SK-N-MC (cell line): ENCODE data around the gene CHST15.

Source experiments
- DNase-seq: peaks from one replicate; pipeline ENCODE4 v3.0.0-alpha.2; 2011; ENCODE audit warnings: low read depth, low spot score
- H3K27ac ChIP-seq: fragments of 200-600 bp; sonication (generic); 2 replicates; pipeline ENCODE4 v1.5.1; 2016; ENCODE audit warnings: mixed run types
- H3K36me3 ChIP-seq: fragments of 200-600 bp; sonication (generic); 2 replicates; pipeline ENCODE4 v1.6.1; 2017; ENCODE audit warnings: antibody characterized with exemption, low read length, mixed read lengths; ENCODE audit not compliant: insufficient read depth
- H3K4me3 ChIP-seq: fragments of 200-600 bp; sonication (generic); 2 replicates; pipeline ENCODE4 v1.5.1; 2016
- H3K9ac ChIP-seq: fragments of 200-600 bp; sonication (generic); 2 replicates; pipeline ENCODE4 v1.8.0; 2017; ENCODE audit warnings: mixed run types, mixed read lengths; ENCODE audit not compliant: insufficient read length
- H3K9me3 ChIP-seq: fragments of 200-600 bp; sonication (generic); 2 replicates; pipeline ENCODE4 v1.6.1; 2017; ENCODE audit warnings: low read depth, mild to moderate bottlenecking, antibody characterized with exemption, low read length, moderate library complexity, mixed read lengths
- EZH2 ChIP-seq: fragments of 200-600 bp; sonication (generic); IDR thresholded peaks from one replicate; pipeline ENCODE4 v1.6.1; 2017; ENCODE audit warnings: antibody characterized with exemption
- FOXP2 ChIP-seq: optimal IDR thresholded peaks from 2 replicates; pipeline ENCODE3; 2011; ENCODE audit warnings: mild to moderate bottlenecking, moderate library complexity; ENCODE audit not compliant: insufficient read depth; ENCODE audit errors: extremely low read length, control extremely low read depth
- POLR2AphosphoS5 ChIP-seq: IDR thresholded peaks from 2 replicates; pipeline ENCODE4 v1.6.1; 2012; ENCODE audit warnings: mild to moderate bottlenecking, low read depth, low read length, borderline replicate concordance

CHST15 gene

DNA sequence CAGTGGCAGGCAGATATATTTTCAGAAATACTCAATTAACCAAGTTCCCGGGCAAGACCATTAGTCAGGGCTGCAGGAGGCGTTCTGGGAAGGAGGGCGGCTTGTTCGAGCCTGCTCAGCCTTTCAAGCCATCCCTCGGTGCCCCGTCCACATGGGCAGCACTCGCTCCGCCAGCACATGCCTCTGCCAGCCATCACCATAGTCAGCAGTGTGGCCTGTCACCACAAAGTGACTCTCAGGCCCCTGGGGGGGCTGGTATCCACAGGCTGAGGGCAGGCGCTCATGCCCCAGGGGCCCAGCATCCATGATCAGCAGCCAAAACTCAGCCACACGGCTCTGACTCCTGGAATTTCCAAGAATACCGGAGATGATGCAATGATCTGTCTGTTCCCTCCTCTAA lies 81.9 kb downstream of the CHST15 start:
- no peak for DNase-seq
- Histone ChIP-seq H3K36me3 (no peaks in the 10 kb centered on the region), H3K4me3 (no peak overlapping the region), H3K9ac (no peak overlapping the region), H3K9me3 (no peaks in the 10 kb centered on the region), H3K27ac (no peak overlapping the region)
- no peak for TF ChIP-seq FOXP2
- TF ChIP-seq EZH2 = no peak
- TF ChIP-seq POLR2AphosphoS5 = no peak

- Histone ChIP-seq H3K9ac (no peak overlapping the region), H3K4me3 (no peak overlapping the region), H3K9me3 (no peaks in the 10 kb centered on the region), H3K27ac (no peak overlapping the region), H3K36me3 (no peaks in the 10 kb centered on the region)
- TF ChIP-seq EZH2 (no peak), POLR2AphosphoS5 (no peak), FOXP2 (no peak)
- no peak for DNase-seq
Measured at GRCh38 chr10:124010563-124011131, 82.8 kb downstream of the CHST15 start.

GRCh38 chr10:124010024-124010423 lies 83.4 kb downstream of the CHST15 start:
- no peak overlapping the region for H3K27ac ChIP-seq
- TF ChIP-seq EZH2 (no peak), FOXP2 (no peak), POLR2AphosphoS5 (no peak)
- no peak overlapping the region for H3K4me3 ChIP-seq
- no peaks in the 10 kb centered on the region for H3K9me3 ChIP-seq
- no peaks in the 10 kb centered on the region for H3K36me3 ChIP-seq
- H3K9ac ChIP-seq = no peak overlapping the region
- DNase-seq = no peak

DNA sequence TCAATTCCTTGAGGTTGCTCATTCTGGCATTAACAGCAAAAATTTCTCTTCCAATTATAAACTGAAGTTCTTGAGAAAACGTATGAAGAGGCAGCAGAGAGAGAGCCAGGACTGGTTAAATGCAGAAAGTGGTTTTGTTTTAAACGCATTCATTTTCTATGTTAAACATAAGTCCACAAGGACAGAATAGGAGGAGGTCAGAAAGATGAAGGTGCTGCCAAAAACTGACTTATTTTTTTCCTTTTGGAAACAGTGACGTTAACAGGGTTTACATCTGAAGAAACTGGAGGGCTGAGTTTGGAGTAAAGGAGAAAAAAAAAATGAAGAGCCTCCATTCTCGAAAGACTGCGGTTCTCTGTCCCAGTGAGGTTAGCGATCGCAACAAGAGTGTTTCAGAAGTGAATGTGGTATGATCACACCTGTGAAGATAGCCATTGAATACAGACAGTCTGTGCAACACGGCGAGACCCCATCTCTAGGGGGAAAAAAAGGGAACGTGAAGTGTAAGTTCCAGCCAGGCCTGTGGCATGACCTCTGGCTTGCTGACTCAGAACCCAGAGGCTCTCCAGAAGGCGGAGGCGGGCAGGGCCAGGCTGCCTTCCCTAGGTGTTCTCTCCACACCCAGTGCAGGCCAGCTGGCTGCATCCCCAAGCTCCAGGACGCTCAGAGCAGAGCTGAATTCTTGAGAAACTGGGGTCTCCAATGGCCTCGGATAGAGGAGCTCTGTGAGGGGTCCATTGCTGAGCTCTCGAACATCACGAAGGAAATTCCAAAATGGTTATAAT lies 84.0 kb downstream of the CHST15 start:
- Histone ChIP-seq H3K9ac (no peak overlapping the region), H3K9me3 (no peaks in the 10 kb centered on the region), H3K27ac (no peak overlapping the region), H3K4me3 (no peak overlapping the region), H3K36me3 (no peaks in the 10 kb centered on the region)
- no peak for TF ChIP-seq EZH2
- no peak for TF ChIP-seq POLR2AphosphoS5
- TF ChIP-seq FOXP2 = no peak
- no peak for DNase-seq

DNA sequence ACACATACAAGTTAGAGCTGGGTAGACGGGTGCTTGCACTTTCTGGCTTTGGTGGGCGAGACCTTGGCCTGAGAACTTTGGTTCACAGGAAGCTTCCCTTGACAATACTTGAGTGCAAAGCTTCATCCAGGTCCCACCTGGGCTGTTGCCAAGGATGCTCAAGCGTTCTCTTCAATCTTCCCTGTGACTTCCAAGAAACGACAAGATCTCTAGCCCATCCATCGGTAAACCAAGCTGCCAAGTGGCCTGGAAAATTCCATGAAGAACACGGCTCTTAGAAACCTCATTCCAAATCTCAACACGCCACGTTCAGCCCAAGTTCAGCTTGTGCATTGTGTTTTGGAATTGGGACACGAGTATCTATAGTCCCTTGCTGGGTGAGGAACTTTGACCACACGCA lies 84.7 kb downstream of the CHST15 start:
- H3K9ac ChIP-seq = no peak overlapping the region
- DNase-seq = no peak
- no peaks in the 10 kb centered on the region for H3K9me3 ChIP-seq
- no peak overlapping the region for H3K27ac ChIP-seq
- no peaks in the 10 kb centered on the region for H3K36me3 ChIP-seq
- TF ChIP-seq POLR2AphosphoS5 (no peak), EZH2 (no peak), FOXP2 (no peak)
- no peak overlapping the region for H3K4me3 ChIP-seq

DNA sequence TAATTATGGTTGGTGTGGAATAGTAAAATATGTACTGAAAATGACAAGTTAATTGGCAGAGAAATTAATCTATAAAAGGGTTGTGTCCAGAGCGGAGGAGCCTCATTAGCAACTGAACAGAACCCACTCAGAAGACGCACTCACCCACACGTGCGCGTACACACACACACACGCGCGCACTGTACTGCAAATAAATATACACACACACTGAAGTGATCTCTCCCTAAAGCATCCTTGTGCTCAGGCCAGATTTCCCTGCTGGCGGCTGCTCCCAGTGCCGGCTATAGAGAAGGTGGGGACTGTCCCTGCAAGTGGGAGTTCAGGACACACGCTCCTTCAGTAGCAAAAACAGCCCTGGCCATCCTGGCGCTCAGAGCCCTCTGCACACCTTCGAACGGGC lies 85.2 kb downstream of the CHST15 start:
- no peak for TF ChIP-seq POLR2AphosphoS5
- TF ChIP-seq EZH2 = no peak
- no peak for TF ChIP-seq FOXP2
- Histone ChIP-seq H3K36me3 (no peaks in the 10 kb centered on the region), H3K27ac (no peak overlapping the region), H3K9ac (no peak overlapping the region), H3K4me3 (no peak overlapping the region), H3K9me3 (no peaks in the 10 kb centered on the region)
- DNase-seq = no peak

GRCh38 chr10:124007773-124008145 lies 85.6 kb downstream of the CHST15 start:
- no peaks in the 10 kb centered on the region for H3K9me3 ChIP-seq
- no peaks in the 10 kb centered on the region for H3K36me3 ChIP-seq
- H3K27ac ChIP-seq = no peak overlapping the region
- no peak overlapping the region for H3K4me3 ChIP-seq
- no peak for TF ChIP-seq POLR2AphosphoS5
- no peak for TF ChIP-seq FOXP2
- TF ChIP-seq EZH2 = no peak
- DNase-seq = no peak
- no peak overlapping the region for H3K9ac ChIP-seq

- DNase-seq = no peak
- H3K27ac ChIP-seq = no peak overlapping the region
- H3K4me3 ChIP-seq = no peak overlapping the region
- H3K9ac ChIP-seq = no peak overlapping the region
- H3K9me3 ChIP-seq = no peaks in the 10 kb centered on the region
- no peak for TF ChIP-seq FOXP2
- TF ChIP-seq EZH2 = no peak
- TF ChIP-seq POLR2AphosphoS5 = no peak
- no peaks in the 10 kb centered on the region for H3K36me3 ChIP-seq
Measured at GRCh38 chr10:124007102-124007772, 86.2 kb downstream of the CHST15 start.
